ENCODE data around the gene TANC1.

The TANC1 gene

DNA sequence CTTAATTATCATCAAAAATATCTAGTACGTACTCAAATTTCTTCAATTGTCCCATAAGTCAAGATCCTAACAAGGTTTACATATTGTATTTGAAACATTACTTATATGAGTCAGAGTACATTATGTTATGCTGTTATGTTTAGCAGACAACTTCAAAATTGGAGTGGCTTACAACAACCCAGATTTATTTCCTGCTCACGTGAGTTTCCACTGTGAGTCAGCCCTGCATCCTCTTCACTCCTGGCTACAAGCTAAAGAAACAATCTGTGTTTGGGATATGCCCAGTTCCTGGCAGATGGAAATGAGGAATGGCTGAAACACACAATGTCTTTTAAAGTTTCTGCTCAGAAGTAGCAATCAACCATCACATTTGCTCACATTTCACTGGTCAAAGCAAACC, 31.5 kb upstream of the TANC1 start:
- Histone ChIP-seq H3K27ac (ENCODE audit: low read depth, low read length) (no peak overlapping the region), H3K4me1 (ENCODE audit: control insufficient read depth in 1 of 2, insufficient read depth in 2 of 2, low read length in 2 of 2) (peaks cover 5% of the 10 kb centered on the region in 2 experiments), H3K18ac (ENCODE audit: low read length) (no peak overlapping the region), H2AK5ac (ENCODE audit: low read length) (no peak overlapping the region), H2AFZ (ENCODE audit: insufficient read depth, low read length, poor library complexity) (no peak overlapping the region), H3K4ac (ENCODE audit: low read depth, low read length) (no peak overlapping the region), H3K14ac (ENCODE audit: low read length) (no peak overlapping the region), H3K4me3 (ENCODE audit: low read depth, low read length) (no peak overlapping the region), H3K23ac (ENCODE audit: low read length) (no peak overlapping the region), H2BK5ac (ENCODE audit: low read depth, low read length, poor library complexity) (no peak overlapping the region), H4K91ac (ENCODE audit: low read depth, low read length) (no peak overlapping the region), H2BK12ac (ENCODE audit: low read length) (no peak overlapping the region), H2BK120ac (ENCODE audit: insufficient read depth, low read length, poor library complexity) (no peak overlapping the region), H4K12ac (ENCODE audit: low read depth, low read length) (no peak overlapping the region), H3K9ac (ENCODE audit: low read length) (no peak overlapping the region), H3K27me3 (ENCODE audit: insufficient read depth, low read length) (no peaks in the 10 kb centered on the region), H3K4me2 (ENCODE audit: low read length) (no peak overlapping the region), H3K9me3 (ENCODE audit: insufficient read depth, low read depth, low read length) (peaks cover 1% of the 10 kb centered on the region), H3K79me1 (ENCODE audit: low read length) (peaks cover 2% of the 10 kb centered on the region), H3K79me2 (ENCODE audit: control insufficient read depth, insufficient read depth, low read length, poor library complexity) (no peaks in the 10 kb centered on the region), H4K8ac (ENCODE audit: low read depth, low read length) (no peak overlapping the region), H3K36me3 (ENCODE audit: control insufficient read depth in 1 of 2, insufficient read depth in 2 of 2, low read length in 2 of 2) (no peaks in the 10 kb centered on the region)
- WGBS (ENCODE audit: extremely low coverage, insufficient coverage, insufficient read length), result 100% methylated on average over 1 of the region's 2 CpGs
- no peak for DNase-seq

DNA sequence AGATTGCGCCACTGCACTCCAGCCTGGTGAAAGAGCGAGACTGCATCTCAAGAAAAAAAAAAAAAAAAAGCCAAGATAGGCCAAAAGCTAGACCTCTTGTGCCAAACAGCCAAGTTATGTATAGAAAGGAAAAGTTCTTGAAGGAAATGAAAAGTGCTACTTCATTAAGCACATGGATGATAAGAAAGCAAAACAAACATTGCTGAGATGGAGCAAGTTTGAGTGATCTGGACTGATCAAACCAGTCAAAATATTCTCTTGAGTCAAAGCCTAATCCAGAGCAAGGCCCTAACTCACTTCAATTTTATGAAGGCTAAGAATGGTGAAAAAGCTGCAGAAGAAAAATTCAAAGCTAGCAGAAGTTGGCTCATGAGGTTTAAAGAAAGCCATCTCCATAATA, 28.1 kb upstream of the TANC1 start:
- H3K9ac ChIP-seq (ENCODE audit: low read length), result no peak overlapping the region
- H3K79me1 ChIP-seq (ENCODE audit: low read length), result peaks cover under 1% of the 10 kb centered on the region
- no peak overlapping the region for H3K4ac ChIP-seq (ENCODE audit: low read depth, low read length)
- H2AFZ ChIP-seq (ENCODE audit: insufficient read depth, low read length, poor library complexity), result no peak overlapping the region
- H3K4me3 ChIP-seq (ENCODE audit: low read depth, low read length), result no peak overlapping the region
- H3K27me3 ChIP-seq (ENCODE audit: insufficient read depth, low read length), result no peaks in the 10 kb centered on the region
- no peak overlapping the region for H4K8ac ChIP-seq (ENCODE audit: low read depth, low read length)
- H4K91ac ChIP-seq (ENCODE audit: low read depth, low read length), result no peak overlapping the region
- H3K18ac ChIP-seq (ENCODE audit: low read length), result no peak overlapping the region
- H4K12ac ChIP-seq (ENCODE audit: low read depth, low read length), result no peak overlapping the region
- H2BK12ac ChIP-seq (ENCODE audit: low read length), result no peak overlapping the region
- no peaks in the 10 kb centered on the region for H3K79me2 ChIP-seq (ENCODE audit: control insufficient read depth, insufficient read depth, low read length, poor library complexity)
- no peak overlapping the region for H3K23ac ChIP-seq (ENCODE audit: low read length)
- H2BK120ac ChIP-seq (ENCODE audit: insufficient read depth, low read length, poor library complexity), result no peak overlapping the region
- peaks cover 1% of the 10 kb centered on the region for H3K9me3 ChIP-seq (ENCODE audit: insufficient read depth, low read depth, low read length)
- no peak overlapping the region for H3K4me2 ChIP-seq (ENCODE audit: low read length)
- no peak overlapping the region for H3K14ac ChIP-seq (ENCODE audit: low read length)
- no peak overlapping the region for H2BK5ac ChIP-seq (ENCODE audit: low read depth, low read length, poor library complexity)
- H2AK5ac ChIP-seq (ENCODE audit: low read length), result no peak overlapping the region
- peaks cover 1% of the 10 kb centered on the region in 2 experiments for H3K4me1 ChIP-seq (ENCODE audit: control insufficient read depth in 1 of 2, insufficient read depth in 2 of 2, low read length in 2 of 2)
- H3K27ac ChIP-seq (ENCODE audit: low read depth, low read length), result no peak overlapping the region
- no peak for DNase-seq
- no CpG with 5 or more reads among the region's 2 CpGs for WGBS (ENCODE audit: extremely low coverage, insufficient coverage, insufficient read length)
- no peaks in the 10 kb centered on the region for H3K36me3 ChIP-seq (ENCODE audit: control insufficient read depth in 1 of 2, insufficient read depth in 2 of 2, low read length in 2 of 2)

DNA sequence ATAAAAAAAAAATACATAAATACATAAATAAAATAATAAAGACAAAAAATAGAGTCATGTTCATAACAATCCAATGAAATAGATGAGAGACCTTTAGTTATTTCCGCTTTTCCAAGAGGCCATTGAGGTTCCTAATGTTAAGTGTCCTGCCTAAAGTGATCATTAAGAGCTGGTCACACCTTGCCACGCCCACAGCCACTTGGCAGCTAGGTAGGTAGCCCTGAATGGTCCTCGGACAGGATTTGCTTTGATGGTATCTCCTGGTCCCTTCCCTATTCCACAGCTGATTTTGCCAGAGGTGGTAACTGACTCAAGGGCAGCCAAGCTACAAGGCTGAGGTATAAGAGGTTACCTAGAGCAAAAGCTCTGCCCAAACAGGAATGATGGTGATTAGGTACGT, 24.5 kb upstream of the TANC1 start:
- no peak overlapping the region for H3K27ac ChIP-seq (ENCODE audit: low read depth, low read length)
- no peak overlapping the region for H4K91ac ChIP-seq (ENCODE audit: low read depth, low read length)
- H3K79me2 ChIP-seq (ENCODE audit: control insufficient read depth, insufficient read depth, low read length, poor library complexity), result no peaks in the 10 kb centered on the region
- H3K9me3 ChIP-seq (ENCODE audit: insufficient read depth, low read depth, low read length), result peaks cover 2% of the 10 kb centered on the region
- no peak overlapping the region for H3K4me3 ChIP-seq (ENCODE audit: low read depth, low read length)
- no peaks in the 10 kb centered on the region for H3K36me3 ChIP-seq (ENCODE audit: control insufficient read depth in 1 of 2, insufficient read depth in 2 of 2, low read length in 2 of 2)
- no peak overlapping the region for H3K23ac ChIP-seq (ENCODE audit: low read length)
- no peak overlapping the region for H3K14ac ChIP-seq (ENCODE audit: low read length)
- H2BK5ac ChIP-seq (ENCODE audit: low read depth, low read length, poor library complexity), result no peak overlapping the region
- H3K4me2 ChIP-seq (ENCODE audit: low read length), result no peak overlapping the region
- no peak overlapping the region for H2BK120ac ChIP-seq (ENCODE audit: insufficient read depth, low read length, poor library complexity)
- no peak overlapping the region for H4K12ac ChIP-seq (ENCODE audit: low read depth, low read length)
- DNase-seq, result no peak
- H4K8ac ChIP-seq (ENCODE audit: low read depth, low read length), result no peak overlapping the region
- no peak overlapping the region for H2BK12ac ChIP-seq (ENCODE audit: low read length)
- no peaks in the 10 kb centered on the region for H3K27me3 ChIP-seq (ENCODE audit: insufficient read depth, low read length)
- H3K18ac ChIP-seq (ENCODE audit: low read length), result no peak overlapping the region
- no peaks in the 10 kb centered on the region for H3K4me1 ChIP-seq (ENCODE audit: control insufficient read depth in 1 of 2, insufficient read depth in 2 of 2, low read length in 2 of 2)
- H2AK5ac ChIP-seq (ENCODE audit: low read length), result peak overlapping the region; percentile 90
- WGBS (ENCODE audit: extremely low coverage, insufficient coverage, insufficient read length), result no CpG with 5 or more reads among the region's 4 CpGs
- no peak overlapping the region for H3K4ac ChIP-seq (ENCODE audit: low read depth, low read length)
- no peak overlapping the region for H2AFZ ChIP-seq (ENCODE audit: insufficient read depth, low read length, poor library complexity)
- H3K9ac ChIP-seq (ENCODE audit: low read length), result no peak overlapping the region
- H3K79me1 ChIP-seq (ENCODE audit: low read length), result no peaks in the 10 kb centered on the region

DNA sequence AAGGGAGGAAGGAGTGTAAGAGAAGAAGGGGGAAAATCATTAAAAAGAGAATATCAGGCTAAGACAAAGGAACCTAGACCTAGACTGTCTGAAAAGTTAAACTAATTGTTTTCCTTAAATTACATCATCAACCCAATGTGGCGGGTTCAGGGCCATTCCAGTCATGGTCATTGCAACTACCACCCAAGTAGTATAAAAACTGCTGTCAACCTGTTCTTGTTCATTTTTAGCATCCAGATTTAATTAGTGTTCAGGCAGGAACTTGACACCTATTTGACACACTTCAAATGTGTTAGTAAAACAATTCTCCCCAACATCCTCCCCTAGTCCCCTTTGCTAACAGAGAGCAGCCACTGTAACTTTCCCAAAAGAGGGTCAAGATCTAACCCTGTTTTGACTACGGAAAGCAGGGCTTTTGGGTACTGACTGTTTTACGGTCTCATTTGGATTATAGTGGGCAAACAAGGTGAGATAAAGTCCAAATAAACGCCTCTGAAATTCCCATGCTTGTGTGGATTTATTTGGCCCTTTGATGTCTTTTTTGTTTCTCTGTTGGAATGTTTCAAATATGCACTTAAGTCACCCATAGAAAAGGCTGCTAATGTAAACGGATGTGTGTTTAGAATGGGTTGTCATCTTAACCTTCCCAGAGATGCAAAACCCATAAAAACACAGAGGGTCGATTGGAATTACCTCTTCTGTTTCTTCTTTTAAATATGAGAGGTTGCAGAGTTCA, 19.3 kb upstream of the TANC1 start:
- Histone ChIP-seq H3K4me3 (ENCODE audit: low read depth, low read length) (no peak overlapping the region), H4K12ac (ENCODE audit: low read depth, low read length) (no peak overlapping the region), H2AK5ac (ENCODE audit: low read length) (no peak overlapping the region), H2BK120ac (ENCODE audit: insufficient read depth, low read length, poor library complexity) (no peak overlapping the region), H4K8ac (ENCODE audit: low read depth, low read length) (no peak overlapping the region), H4K91ac (ENCODE audit: low read depth, low read length) (no peak overlapping the region), H3K4ac (ENCODE audit: low read depth, low read length) (no peak overlapping the region), H3K14ac (ENCODE audit: low read length) (no peak overlapping the region), H2BK12ac (ENCODE audit: low read length) (no peak overlapping the region), H3K79me1 (ENCODE audit: low read length) (no peaks in the 10 kb centered on the region), H3K9ac (ENCODE audit: low read length) (no peak overlapping the region), H3K23ac (ENCODE audit: low read length) (no peak overlapping the region), H2AFZ (ENCODE audit: insufficient read depth, low read length, poor library complexity) (no peak overlapping the region), H3K36me3 (ENCODE audit: control insufficient read depth in 1 of 2, insufficient read depth in 2 of 2, low read length in 2 of 2) (no peaks in the 10 kb centered on the region), H3K27ac (ENCODE audit: low read depth, low read length) (no peak overlapping the region), H3K9me3 (ENCODE audit: insufficient read depth, low read depth, low read length) (peaks cover 2% of the 10 kb centered on the region), H3K4me2 (ENCODE audit: low read length) (no peak overlapping the region), H3K4me1 (ENCODE audit: control insufficient read depth in 1 of 2, insufficient read depth in 2 of 2, low read length in 2 of 2) (peaks cover 4 to 8% of the 10 kb centered on the region in 2 experiments), H3K79me2 (ENCODE audit: control insufficient read depth, insufficient read depth, low read length, poor library complexity) (no peaks in the 10 kb centered on the region), H3K27me3 (ENCODE audit: insufficient read depth, low read length) (no peaks in the 10 kb centered on the region), H2BK5ac (ENCODE audit: low read depth, low read length, poor library complexity) (no peak overlapping the region), H3K18ac (ENCODE audit: low read length) (no peak overlapping the region)
- no peak for DNase-seq
- WGBS (ENCODE audit: extremely low coverage, insufficient coverage, insufficient read length), result no CpG with 5 or more reads among the region's 6 CpGs

All from trophoblast cell (in vitro differentiated cells and primary cell).